Lower leg skin (tissue), 4 donors: ENCODE measurements around the gene MSANTD3. TPM values are rescaled to one million over a fixed set of nuclear protein-coding genes. Genes with fewer than 3 reads are reported as not detected.

Source experiments
- DNase-seq, 2 donors: peaks; one replicate each; pipeline ENCODE4 v3.0.0-alpha.2; 2019; ENCODE audit warnings: low spot score in 2 of 2
- H3K4me3 ChIP-seq: fragments of 200-600 bp; sonication (generic); 2 replicates; pipeline ENCODE4 v1.5.1; 2017; ENCODE audit warnings: mild to moderate bottlenecking, low read depth; ENCODE audit not compliant: poor library complexity, severe bottlenecking
- CTCF ChIP-seq, 3 donors: fragments of 450-650 bp; IDR thresholded peaks; one replicate each; pipeline ENCODE4 v1.5.1; 2016; ENCODE audit warnings: antibody characterized with exemption in 3 of 3, mild to moderate bottlenecking in 3 of 3, moderate library complexity in 2 of 3
- POLR2A ChIP-seq, 2 donors: fragments of 450-650 bp; IDR thresholded peaks; one replicate each; pipeline ENCODE4 v1.6.1; 2016 to 2017; ENCODE audit warnings: antibody characterized with exemption in 2 of 2, mild to moderate bottlenecking in 1 of 2, moderate library complexity in 1 of 2
- WGBS, 2 donors: methylation state at CpG; one replicate each; pipeline ENCODE4 v1.1.5; 2018; 5-methylcytosine and 5-hydroxymethylcytosine counted together
- intact Hi-C: fragments of 100-400 bp; cut with DNase I; formaldehyde crosslinking; loops from one replicate; pipeline ENCODE4 v1.15.0; 2023; ENCODE audit warnings: low total_unique reads
- total RNA-seq, 4 donors: library from RNA; depleted of rRNA; stranded (reverse); fragments of >200 nt; gene quantifications; one replicate each; pipeline ENCODE4 v1.1.0, GENCODE V29; 2016

MSANTD3 gene
- total RNA-seq, 4 donors from 2014 or later: 12.1 to 18.8 (median 17.2) TPM

DNA sequence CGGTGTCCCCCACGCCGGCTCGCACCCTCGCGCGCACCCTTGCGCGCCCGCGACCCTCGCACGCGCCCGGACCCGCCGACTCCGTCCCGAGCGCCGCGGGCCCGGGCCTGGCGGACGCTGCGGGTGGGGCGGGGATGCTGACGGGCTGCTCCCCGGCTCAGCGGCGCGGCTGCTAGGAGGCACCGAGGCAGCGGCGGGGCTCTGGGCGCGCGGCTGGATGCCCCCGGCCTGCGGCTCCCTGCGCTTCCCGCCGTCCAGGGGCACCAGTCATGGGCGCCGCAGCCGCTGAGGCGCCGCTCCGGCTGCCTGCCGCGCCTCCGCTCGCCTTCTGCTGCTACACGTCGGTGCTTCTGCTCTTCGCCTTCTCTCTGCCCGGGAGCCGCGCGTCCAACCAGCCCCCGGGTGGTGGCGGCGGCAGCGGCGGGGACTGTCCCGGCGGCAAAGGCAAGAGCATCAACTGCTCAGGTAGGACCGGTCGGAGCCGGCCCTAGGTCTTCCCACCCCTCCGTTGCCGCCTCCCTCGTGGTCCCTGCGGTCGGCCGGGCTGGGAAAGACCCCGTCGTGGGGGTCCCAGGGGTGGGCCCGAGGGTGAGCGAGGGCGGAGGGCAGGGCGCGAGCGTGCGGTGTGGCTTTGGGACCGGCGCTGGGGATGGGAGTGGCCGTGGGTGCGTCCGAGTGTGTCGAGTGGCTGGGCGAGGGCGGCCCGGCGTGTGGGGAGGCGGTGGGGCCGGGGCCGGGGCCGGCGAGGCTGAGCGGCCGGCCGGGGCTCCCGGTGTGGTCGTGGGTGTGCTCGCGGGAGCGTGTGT is 46.5 kb downstream of the MSANTD3 start:
- peak overlapping the region; percentile 10 for H3K4me3 ChIP-seq
- 0 to 1% methylated on average over 39 to 58 of the region's 108 CpGs for WGBS, 2 donors
- intact Hi-C loops: no loop called here
- DNase-seq: no peak
- TF ChIP-seq CTCF (IDR thresholded peaks at IDR 0.05): no peak
- no peak for TF ChIP-seq POLR2A (IDR thresholded peaks at IDR 0.05)

DNA sequence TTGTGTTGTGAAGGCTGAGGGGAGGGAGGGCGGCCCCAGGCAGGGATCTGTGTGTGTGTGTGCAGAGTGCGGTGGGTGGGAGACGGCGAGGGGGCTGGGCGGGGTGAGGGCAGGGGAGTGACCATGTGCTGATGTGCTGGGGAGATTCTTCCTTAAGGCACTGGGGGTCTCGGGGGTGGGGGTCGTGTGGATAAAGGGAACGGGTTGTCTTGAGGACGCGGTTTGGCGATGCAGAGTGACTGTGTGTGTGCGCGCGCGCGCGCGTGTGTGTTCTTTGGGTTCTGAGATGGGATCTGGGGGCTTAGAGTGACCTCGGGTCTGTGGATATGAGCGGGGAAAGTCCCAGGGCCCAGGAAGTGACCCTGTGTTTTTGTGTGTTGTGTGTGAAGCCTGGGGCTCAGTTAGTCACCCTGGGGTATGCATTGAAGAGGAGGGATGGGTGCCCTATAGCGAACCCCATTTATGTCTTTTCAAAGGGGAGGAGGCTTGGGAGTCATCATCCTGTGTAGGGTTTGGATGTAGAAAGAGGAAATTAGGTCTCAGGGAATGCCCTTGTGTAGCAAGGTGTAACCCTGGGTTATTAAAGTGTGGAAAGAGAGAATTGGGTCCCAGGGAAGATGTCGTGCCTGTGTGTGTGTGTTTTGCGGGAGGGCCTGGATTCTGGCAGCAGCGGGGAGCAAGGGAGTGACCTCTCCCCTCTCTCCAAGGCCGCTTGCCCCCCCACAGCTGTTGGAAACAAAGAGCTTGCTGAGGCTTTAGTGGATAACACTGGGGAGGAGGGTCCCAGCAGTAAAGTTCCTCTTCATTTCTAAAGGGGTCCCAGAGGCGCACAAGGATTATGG is 47.4 kb downstream of the MSANTD3 start:
- TF ChIP-seq POLR2A (IDR thresholded peaks at IDR 0.05): no peak
- no peak for TF ChIP-seq CTCF (IDR thresholded peaks at IDR 0.05)
- no peak for DNase-seq
- 38 to 46% methylated on average over 26 of the region's 26 CpGs for WGBS, 2 donors
- H3K4me3 ChIP-seq: no peak overlapping the region
- intact Hi-C loops: no loop called here

DNA sequence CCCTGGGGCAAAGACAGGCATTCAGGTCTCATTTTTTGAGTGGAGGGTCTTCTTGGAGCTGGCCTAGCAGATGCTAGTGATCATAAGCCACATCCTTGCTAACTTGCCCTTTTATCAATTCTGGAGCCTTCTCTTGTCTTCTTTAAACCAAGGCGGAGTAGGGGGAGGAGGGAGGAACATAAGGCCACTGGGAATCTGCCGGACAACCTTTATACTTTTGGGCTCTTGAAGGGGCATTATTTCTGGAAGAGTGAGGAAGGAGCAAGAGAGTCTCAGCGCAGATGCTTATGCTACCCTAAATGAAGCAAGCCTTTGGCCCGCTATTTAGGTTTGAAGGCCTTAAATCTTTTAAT is 48.0 kb downstream of the MSANTD3 start:
- no peak for DNase-seq

DNA sequence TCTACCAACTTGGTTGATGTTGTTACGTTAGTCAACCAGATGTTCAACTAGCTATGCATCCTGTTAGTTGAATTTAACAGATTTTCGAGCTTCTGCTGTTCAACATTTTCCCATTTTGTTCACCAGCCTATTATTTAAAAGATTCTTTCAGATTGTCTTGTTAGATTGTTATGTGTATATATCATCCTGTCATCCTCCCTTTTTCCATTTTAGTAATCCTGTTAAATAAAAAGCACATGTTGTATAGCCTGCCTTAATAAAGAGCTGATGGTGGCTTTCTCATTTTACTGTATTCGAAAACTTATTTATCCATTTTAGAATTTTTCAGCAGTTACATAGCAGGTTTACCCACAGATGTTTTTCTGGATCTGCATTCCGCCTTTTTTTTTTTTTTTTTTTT is 50.3 kb downstream of the MSANTD3 start:
- 74 to 75% methylated on average over 4 of the region's 4 CpGs for WGBS, 2 donors
- no peak for TF ChIP-seq POLR2A (IDR thresholded peaks at IDR 0.05)
- TF ChIP-seq CTCF (IDR thresholded peaks at IDR 0.05): no peak
- DNase-seq: no peak
- no peak overlapping the region for H3K4me3 ChIP-seq
- intact Hi-C loops: no loop called here

More for the DNA sequence above, 48.0 kb downstream of the MSANTD3 start:
- 90 to 92% methylated on average over 4 of the region's 4 CpGs for WGBS, 2 donors
- no peak overlapping the region for H3K4me3 ChIP-seq
- intact Hi-C loops: no loop called here
- no peak for TF ChIP-seq POLR2A (IDR thresholded peaks at IDR 0.05)
- no peak for TF ChIP-seq CTCF (IDR thresholded peaks at IDR 0.05)

- intact Hi-C loops: no loop called here
- WGBS, 2 donors: 92 to 98% methylated on average over 6 of the region's 6 CpGs
- TF ChIP-seq CTCF (IDR thresholded peaks at IDR 0.05): no peak
- TF ChIP-seq POLR2A (IDR thresholded peaks at IDR 0.05): no peak
- no peak for DNase-seq
- no peak overlapping the region for H3K4me3 ChIP-seq
Measured at GRCh38 chr9:100478192-100478591, 51.2 kb downstream of the MSANTD3 start.
